ENCODE data around the gene MCF2L2. TPM values are rescaled to one million over a fixed set of nuclear protein-coding genes. Genes with fewer than 3 reads are reported as not detected.

The MCF2L2 gene
- total and polyA plus RNA-seq, 2 donors from 2014 or later = 0.32 to 1.7 TPM

DNA sequence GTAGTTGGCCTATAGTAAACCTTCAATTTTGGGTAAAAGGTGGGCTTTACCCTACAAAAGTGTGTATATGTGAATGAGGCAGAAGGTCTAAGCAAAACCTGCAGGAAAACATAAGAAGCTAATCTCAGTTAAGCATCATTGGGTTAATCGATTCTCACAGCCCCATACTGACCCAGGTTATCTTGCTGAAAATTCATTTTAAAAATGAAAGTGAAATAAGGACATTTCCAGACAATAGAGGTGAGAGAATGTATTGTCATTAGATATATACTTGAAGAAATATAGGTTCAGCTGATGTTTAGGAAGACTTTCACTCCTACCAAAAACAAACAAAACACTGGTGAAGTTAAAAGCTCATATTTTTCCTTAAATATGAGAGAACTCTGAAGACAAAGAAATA, 85.6 kb downstream of the MCF2L2 start:
- no peak for FAIRE-seq
- no peak overlapping the region for H3K4me3 ChIP-seq (ENCODE audit: low read length in 3 of 3)
- intact Hi-C loops (cut with DNase I) = no loop called here

DNA sequence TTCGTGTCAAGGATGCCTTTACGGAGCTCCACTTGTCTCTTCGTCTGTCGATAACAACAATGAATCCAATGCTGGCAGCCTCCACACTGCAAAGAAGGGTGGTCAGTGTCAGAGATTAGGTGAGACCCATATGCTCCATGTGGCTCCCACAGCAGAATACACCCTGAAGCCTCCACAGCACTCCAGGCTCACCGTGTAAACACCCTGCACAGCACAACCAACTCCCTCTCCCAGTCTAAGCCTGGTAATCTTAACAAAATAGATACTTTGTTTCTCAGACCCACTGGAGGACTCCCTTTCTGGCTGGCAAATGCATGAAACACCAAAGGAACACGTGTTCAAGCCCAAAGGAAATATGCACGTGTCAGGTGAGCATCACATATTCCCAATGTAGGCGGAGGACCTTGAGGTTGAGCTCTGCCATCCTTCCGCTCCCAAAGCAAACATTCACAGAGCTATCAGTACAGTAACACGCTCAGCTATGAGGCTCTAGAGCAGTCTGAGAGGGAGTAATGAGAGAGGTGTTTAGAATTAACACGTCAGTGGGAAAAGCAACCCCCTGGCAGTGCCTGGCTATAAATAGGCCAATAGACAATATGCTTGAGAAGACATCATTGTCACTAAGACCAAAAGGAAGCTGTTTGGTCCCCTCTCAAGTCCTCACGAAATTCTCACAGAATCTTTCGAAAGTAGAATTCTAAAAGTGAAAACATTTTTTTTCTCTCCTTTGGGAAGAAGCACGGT, 86.7 kb downstream of the MCF2L2 start:
- no peak overlapping the region for H3K4me3 ChIP-seq (ENCODE audit: low read length in 3 of 3)
- TF ChIP-seq, protein P1, sequence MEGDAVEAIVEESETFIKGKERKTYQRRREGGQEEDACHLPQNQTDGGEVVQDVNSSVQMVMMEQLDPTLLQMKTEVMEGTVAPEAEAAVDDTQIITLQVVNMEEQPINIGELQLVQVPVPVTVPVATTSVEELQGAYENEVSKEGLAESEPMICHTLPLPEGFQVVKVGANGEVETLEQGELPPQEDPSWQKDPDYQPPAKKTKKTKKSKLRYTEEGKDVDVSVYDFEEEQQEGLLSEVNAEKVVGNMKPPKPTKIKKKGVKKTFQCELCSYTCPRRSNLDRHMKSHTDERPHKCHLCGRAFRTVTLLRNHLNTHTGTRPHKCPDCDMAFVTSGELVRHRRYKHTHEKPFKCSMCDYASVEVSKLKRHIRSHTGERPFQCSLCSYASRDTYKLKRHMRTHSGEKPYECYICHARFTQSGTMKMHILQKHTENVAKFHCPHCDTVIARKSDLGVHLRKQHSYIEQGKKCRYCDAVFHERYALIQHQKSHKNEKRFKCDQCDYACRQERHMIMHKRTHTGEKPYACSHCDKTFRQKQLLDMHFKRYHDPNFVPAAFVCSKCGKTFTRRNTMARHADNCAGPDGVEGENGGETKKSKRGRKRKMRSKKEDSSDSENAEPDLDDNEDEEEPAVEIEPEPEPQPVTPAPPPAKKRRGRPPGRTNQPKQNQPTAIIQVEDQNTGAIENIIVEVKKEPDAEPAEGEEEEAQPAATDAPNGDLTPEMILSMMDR (IDR thresholded peaks at IDR 0.05; ENCODE audit: borderline replicate concordance, extremely low read depth, insufficient read depth) = no peak
- intact Hi-C loops (cut with DNase I) = no loop called here

More for the DNA sequence above, 85.6 kb downstream of the MCF2L2 start:
- no peaks in the 10 kb centered on the region for H3K4me1 ChIP-seq (ENCODE audit: control insufficient read depth in 2 of 3, insufficient read depth in 2 of 3, low read depth in 1 of 3, low read length in 3 of 3)
- no peak overlapping the region for H3K27ac ChIP-seq (ENCODE audit: low read depth in 2 of 2, low read length in 2 of 2)
- H3K9me3 ChIP-seq (ENCODE audit: control insufficient read depth in 2 of 3, insufficient read depth in 1 of 3, low read length in 3 of 3) = no peaks in the 10 kb centered on the region
- no peak overlapping the region for H3K9ac ChIP-seq (ENCODE audit: low read length in 3 of 3)
- H3K36me3 ChIP-seq (ENCODE audit: control insufficient read depth in 2 of 3, insufficient read depth in 3 of 3, low read length in 3 of 3) = no peaks in the 10 kb centered on the region
- no peaks in the 10 kb centered on the region for H3K27me3 ChIP-seq (ENCODE audit: control insufficient read depth, insufficient read depth, low read length)
- TF ChIP-seq, protein P1 (IDR thresholded peaks at IDR 0.05; ENCODE audit: borderline replicate concordance, extremely low read depth, insufficient read depth) = no peak
- DNase-seq = no peak

DNA sequence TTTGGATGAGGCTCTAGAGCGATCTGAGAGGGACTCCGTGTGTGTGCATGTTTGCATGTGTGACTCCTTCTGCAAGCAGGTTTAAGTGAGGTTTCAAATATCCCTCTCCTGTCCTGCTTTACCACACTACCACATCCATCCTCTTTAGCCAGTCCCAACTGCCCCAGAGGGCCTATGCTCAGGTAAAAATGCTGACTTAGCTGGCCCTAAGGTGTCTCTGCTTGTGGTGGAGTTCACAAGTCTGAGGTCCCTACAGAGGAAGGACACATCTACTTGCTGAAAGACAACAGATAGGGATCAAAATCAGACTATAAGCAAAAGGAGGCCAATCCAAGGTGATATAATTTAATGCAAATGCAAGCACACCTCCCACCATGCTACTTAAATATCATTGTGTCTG, 88.2 kb downstream of the MCF2L2 start:
- intact Hi-C loops (cut with DNase I) = no loop called here
- no peak overlapping the region for H3K27ac ChIP-seq (ENCODE audit: low read depth in 2 of 2, low read length in 2 of 2)
- no peaks in the 10 kb centered on the region for H3K9me3 ChIP-seq (ENCODE audit: control insufficient read depth in 2 of 3, insufficient read depth in 1 of 3, low read length in 3 of 3)
- H3K36me3 ChIP-seq (ENCODE audit: control insufficient read depth in 2 of 3, insufficient read depth in 3 of 3, low read length in 3 of 3) = no peaks in the 10 kb centered on the region
- TF ChIP-seq, protein P1 (IDR thresholded peaks at IDR 0.05; ENCODE audit: borderline replicate concordance, extremely low read depth, insufficient read depth) = no peak
- no peak overlapping the region for H3K9ac ChIP-seq (ENCODE audit: low read length in 3 of 3)
- H3K27me3 ChIP-seq (ENCODE audit: control insufficient read depth, insufficient read depth, low read length) = no peaks in the 10 kb centered on the region
- FAIRE-seq (no peak), DNase-seq (no peak)
- H3K4me1 ChIP-seq (ENCODE audit: control insufficient read depth in 2 of 3, insufficient read depth in 2 of 3, low read depth in 1 of 3, low read length in 3 of 3) = no peaks in the 10 kb centered on the region
- H3K4me3 ChIP-seq (ENCODE audit: low read length in 3 of 3) = no peak overlapping the region

More for the DNA sequence above, 86.7 kb downstream of the MCF2L2 start:
- FAIRE-seq (no peak), DNase-seq (no peak)
- no peak overlapping the region for H3K27ac ChIP-seq (ENCODE audit: low read depth in 2 of 2, low read length in 2 of 2)
- no peaks in the 10 kb centered on the region for H3K36me3 ChIP-seq (ENCODE audit: control insufficient read depth in 2 of 3, insufficient read depth in 3 of 3, low read length in 3 of 3)
- H3K9me3 ChIP-seq (ENCODE audit: control insufficient read depth in 2 of 3, insufficient read depth in 1 of 3, low read length in 3 of 3) = no peaks in the 10 kb centered on the region
- no peaks in the 10 kb centered on the region for H3K27me3 ChIP-seq (ENCODE audit: control insufficient read depth, insufficient read depth, low read length)
- no peaks in the 10 kb centered on the region for H3K4me1 ChIP-seq (ENCODE audit: control insufficient read depth in 2 of 3, insufficient read depth in 2 of 3, low read depth in 1 of 3, low read length in 3 of 3)
- H3K9ac ChIP-seq (ENCODE audit: low read length in 3 of 3) = no peak overlapping the region

Measured in kidney (tissue), 14 donors.